Sigmoid colon (tissue), 4 donors: ENCODE results near the gene ATG7.
"Not testable (repeated sequence)": the region's sequence is repeated elsewhere in the genome, so short reads cannot be mapped to it uniquely, and the experiment has no call there.

ENCODE experiments used
- CTCF ChIP-seq, 4 experiments: fragments of 450-650 bp in 3 of 4; fragments of 200-600 bp in 1 of 4; IDR thresholded peaks; one replicate each; pipeline ENCODE4 v1.5.1; 2016 to 2019; ENCODE audit warnings: antibody characterized with exemption in 4 of 4, mild to moderate bottlenecking in 3 of 4, moderate library complexity in 2 of 4
- POLR2A ChIP-seq, 2 donors: fragments of 450-650 bp; IDR thresholded peaks; one replicate each; pipeline ENCODE4 v1.6.1; 2016; ENCODE audit warnings: antibody characterized with exemption in 2 of 2, mild to moderate bottlenecking in 2 of 2, moderate library complexity in 2 of 2
- POLR2AphosphoS5 ChIP-seq, 4 donors: sonication (generic); formaldehyde crosslinking; IDR thresholded peaks; one replicate each; pipeline ENCODE4 v1.6.1; 2017; ENCODE audit warnings: antibody characterized with exemption in 4 of 4

- TF ChIP-seq CTCF, POLR2AphosphoS5, POLR2A (IDR thresholded peaks at IDR 0.05): not testable (repeated sequence)
These were observed 253.9 kb downstream of the ATG7 start for GRCh38 chr3:11526121-11526520.
